Measurements from ENCODE around the gene NHP2. TPM values are rescaled to one million over a fixed set of nuclear protein-coding genes. Genes with fewer than 3 reads are reported as not detected.

NHP2 gene
- 114 and 144 TPM in 2 replicates for total RNA-seq

GRCh38 chr5:178153530-178154340 lies at the start of gene NHP2:
Gene NHP2, minus strand, starts transcription at chr5:178153885. Its CDS starts 68 bp downstream, at chr5:178153817.

GRCh38 chr5:178187014-178187413 lies 33.3 kb upstream of the NHP2 start, which contains the start of gene GMCL2:
Gene GMCL2, minus strand, starts transcription at chr5:178187371. Its CDS starts 72 bp downstream, at chr5:178187299.

DNA sequence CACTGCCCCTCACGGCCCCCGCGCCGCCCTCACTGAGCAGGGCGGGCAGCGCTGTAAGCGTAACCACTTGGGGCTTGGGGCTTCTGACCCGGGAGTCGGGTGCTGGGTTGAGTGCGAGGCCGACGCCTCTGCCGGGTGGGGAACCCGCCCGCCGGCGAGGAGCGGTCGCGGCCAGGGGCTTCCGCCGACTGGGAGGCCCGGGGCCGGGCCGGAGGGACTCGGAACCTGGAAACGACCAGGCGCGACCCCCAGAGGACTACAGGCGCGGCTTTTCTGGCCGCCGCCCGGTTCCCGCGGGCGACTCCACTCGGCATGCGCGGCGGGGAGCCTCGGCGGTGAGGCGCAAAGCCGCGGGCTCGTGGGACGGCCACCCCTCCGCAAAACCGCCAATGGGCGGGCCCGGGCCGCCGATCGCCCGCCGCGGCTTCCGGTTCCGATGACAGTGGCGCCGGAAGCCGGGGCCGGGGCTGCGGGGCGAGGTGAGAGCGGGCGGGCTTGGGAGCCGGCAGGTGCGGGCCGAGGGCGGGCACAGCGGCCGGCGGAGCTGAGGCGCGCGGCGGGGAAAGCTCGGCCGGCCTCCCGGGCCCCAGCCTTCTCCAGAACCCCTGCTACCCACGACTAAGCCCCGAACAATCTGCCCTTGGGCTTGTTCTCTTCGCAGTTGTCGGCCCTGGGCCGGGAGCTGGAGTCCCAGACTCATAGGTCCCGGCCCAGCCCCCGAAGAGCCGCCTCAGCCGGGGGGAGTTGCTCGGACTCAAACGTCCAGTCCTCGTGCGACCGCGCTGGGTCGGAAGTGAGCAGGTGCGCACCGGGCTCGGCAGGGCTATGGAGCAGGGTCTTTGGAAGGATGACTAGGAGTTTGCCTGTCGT lies 22.9 kb downstream of the NHP2 start, which contains the start of gene RMND5B:
TSS of gene RMND5B (plus strand) at position 439 of the 870 bp plus-strand sequence. CDS start 7,106 bp downstream, outside the sequence.

GRCh38 chr5:178113141-178113787 lies 40.4 kb downstream of the NHP2 start, which contains the start of gene N4BP3:
Gene N4BP3, plus strand, starts transcription at chr5:178113532. Its CDS starts 6,052 bp downstream, at chr5:178119584.

Other genes starting within 250 kb of the NHP2 start
- gene PROP1, start 157.6 kb downstream of the NHP2 start, total RNA-seq, result not detected in 2 replicates
- 5.8 TPM in 2 replicates for gene N4BP3, start 40.4 kb downstream of the NHP2 start, total RNA-seq
- gene RMND5B, start 22.9 kb downstream of the NHP2 start, total RNA-seq, result 36.4 and 43.7 TPM in 2 replicates
- not detected in 2 replicates for gene GMCL2, start 33.5 kb upstream of the NHP2 start, total RNA-seq
- 64.9 and 71.9 TPM in 2 replicates for gene HNRNPAB, start 50.6 kb upstream of the NHP2 start, total RNA-seq
- gene PHYKPL, start 78.9 kb upstream of the NHP2 start, total RNA-seq, result 24.6 and 29.6 TPM in 2 replicates